IMR-90 (cell line): Measurements from ENCODE around the gene CHD9. TPM values are rescaled to one million over a fixed set of nuclear protein-coding genes. Genes with fewer than 3 reads are reported as not detected.
A peak's percentile ranks its signal among the peaks of the same experiment; 100 is the strongest.

Experiments used
- ATAC-seq: fragments of 200-7000 bp; cut with Tn5 transposase; 2 replicates; pipeline ENCODE4 v1.9.1; 2020; ENCODE audit warnings: low read depth, mild to moderate bottlenecking, moderate library complexity
- BruUV-seq: library from RNA; stranded (reverse); fragments of 400-500 nt; replicated peaks from 2 replicates; lab custom pipeline; 2021; lab: Mats Ljungman, UMichigan
- CTCF ChIA-PET: fragments of 300-600 bp; formaldehyde crosslinking; extraction: SDS; loops from one replicate; lab custom pipeline; 2021; ENCODE audit warnings: antibody characterized with exemption; lab: Yijun Ruan, JAX
- POLR2A ChIA-PET: fragments of 300-600 bp; sonication (Branson Sonifier 250); formaldehyde crosslinking; loops from one replicate; lab custom pipeline; 2022; ENCODE audit warnings: antibody characterized with exemption; ENCODE audit not compliant: unreplicated experiment; lab: Charles Lee
- DNase-seq: peaks from one replicate; pipeline ENCODE4 v3.0.0; 2013
- H2AFZ ChIP-seq: replicated peaks from 2 replicates; pipeline ENCODE3; 2013; ENCODE audit warnings: low read length, mild to moderate bottlenecking; ENCODE audit not compliant: poor library complexity
- H2AK5ac ChIP-seq: 2 replicates; pipeline ENCODE4 v1.6.1; 2013; ENCODE audit warnings: low read depth, low read length, inconsistent platforms
- H2AK9ac ChIP-seq: replicated peaks from 2 replicates; pipeline ENCODE3; 2013; ENCODE audit warnings: mild to moderate bottlenecking, low read depth, low read length, moderate library complexity; ENCODE audit not compliant: poor library complexity
- H2BK120ac ChIP-seq: 2 replicates; pipeline ENCODE4 v1.6.1; 2013; ENCODE audit warnings: low read depth, low read length, inconsistent platforms
- H2BK15ac ChIP-seq: 3 replicates; pipeline ENCODE4 v1.6.1; 2013; ENCODE audit warnings: low read depth, low read length, inconsistent platforms
- H2BK20ac ChIP-seq: 2 replicates; pipeline ENCODE4 v1.6.1; 2013; ENCODE audit warnings: low read depth, mild to moderate bottlenecking, inconsistent platforms, low read length, moderate library complexity
- H2BK5ac ChIP-seq: 2 replicates; pipeline ENCODE4 v1.6.1; 2013; ENCODE audit warnings: mild to moderate bottlenecking, low read depth, low read length, inconsistent platforms; ENCODE audit not compliant: poor library complexity, severe bottlenecking
- H3K14ac ChIP-seq: replicated peaks from 2 replicates; pipeline ENCODE4 v1.6.1; 2013; ENCODE audit warnings: low read depth, low read length, inconsistent platforms
- H3K18ac ChIP-seq: 2 replicates; pipeline ENCODE4 v1.6.1; 2013; ENCODE audit warnings: low read depth, low read length, control low read depth
- H3K23ac ChIP-seq: 2 replicates; pipeline ENCODE4 v1.6.1; 2013; ENCODE audit warnings: low read depth, low read length, inconsistent platforms
- H3K27ac ChIP-seq: 2 replicates; pipeline ENCODE4 v1.5.1; 2013; ENCODE audit warnings: mild to moderate bottlenecking, control low read depth, low read length; ENCODE audit not compliant: insufficient read depth
- H3K27me3 ChIP-seq: 2 replicates; pipeline ENCODE4 v1.6.1; 2013; ENCODE audit warnings: low read length; ENCODE audit not compliant: control insufficient read depth, insufficient read depth
- H3K36me3 ChIP-seq: 2 replicates; pipeline ENCODE4 v1.6.1; 2013; ENCODE audit warnings: low read length, mixed read lengths; ENCODE audit not compliant: control insufficient read depth, insufficient read depth
- H3K4ac ChIP-seq: 2 replicates; pipeline ENCODE4 v1.6.1; 2013; ENCODE audit warnings: low read depth, low read length, inconsistent platforms
- H3K4me1 ChIP-seq: 2 replicates; pipeline ENCODE4 v1.6.1; 2013; ENCODE audit warnings: low read length, mixed read lengths; ENCODE audit not compliant: control insufficient read depth, insufficient read depth
- H3K4me2 ChIP-seq: 2 replicates; pipeline ENCODE4 v1.6.1; 2013; ENCODE audit warnings: low read depth, mild to moderate bottlenecking, control low read depth, low read length, moderate library complexity
- H3K4me3 ChIP-seq: 2 replicates; pipeline ENCODE4 v1.5.1; 2013; ENCODE audit warnings: low read depth, mild to moderate bottlenecking, control low read depth, low read length, moderate library complexity; ENCODE audit not compliant: insufficient read depth
- H3K56ac ChIP-seq: 2 replicates; pipeline ENCODE4 v1.6.1; 2013; ENCODE audit warnings: low read length, inconsistent platforms; ENCODE audit not compliant: insufficient read depth; ENCODE audit errors: extremely low read depth
- H3K79me1 ChIP-seq, 2 experiments: 2 replicates each; pipeline ENCODE4 v1.6.1; 2013; ENCODE audit warnings: low read length in 2 of 2, inconsistent platforms in 1 of 2, low read depth in 1 of 2
- H3K9ac ChIP-seq: 2 replicates; pipeline ENCODE4 v1.6.1; 2013; ENCODE audit warnings: low read depth, low read length, control low read depth
- H3K9me1 ChIP-seq: 2 replicates; pipeline ENCODE4 v1.6.1; 2013; ENCODE audit warnings: low read length, inconsistent platforms; ENCODE audit not compliant: insufficient read depth
- H3K9me3 ChIP-seq: 2 replicates; pipeline ENCODE4 v1.6.1; 2013; ENCODE audit warnings: low read length; ENCODE audit not compliant: control insufficient read depth, insufficient read depth
- H4K20me1 ChIP-seq: 2 replicates; pipeline ENCODE4 v1.6.1; 2013; ENCODE audit warnings: low read length, inconsistent platforms; ENCODE audit not compliant: insufficient read depth
- H4K5ac ChIP-seq: 2 replicates; pipeline ENCODE4 v1.6.1; 2013; ENCODE audit warnings: mild to moderate bottlenecking, low read depth, low read length, control low read depth
- H4K8ac ChIP-seq, 2 experiments: 2 replicates each; pipeline ENCODE4 v1.6.1; 2013; ENCODE audit warnings: low read depth in 2 of 2, low read length in 2 of 2, control low read depth in 1 of 2, inconsistent platforms in 1 of 2
- H4K91ac ChIP-seq: 2 replicates; pipeline ENCODE4 v1.6.1; 2013; ENCODE audit warnings: low read depth, low read length, inconsistent platforms; ENCODE audit not compliant: insufficient read depth
- BHLHE40 ChIP-seq: fragments of 150-350 bp; IDR thresholded peaks from 2 replicates; pipeline ENCODE4 v1.6.1; 2016; ENCODE audit warnings: mild to moderate bottlenecking, low read depth, low read length
- FOS ChIP-seq: fragments of 150-350 bp; IDR thresholded peaks from 2 replicates; pipeline ENCODE4 v1.6.1; 2016; ENCODE audit warnings: low read depth, low read length
- RCOR1 ChIP-seq: IDR thresholded peaks from 2 replicates; pipeline ENCODE4 v1.6.1; 2012; ENCODE audit warnings: mild to moderate bottlenecking, low read length, improper control_type of control experiment; ENCODE audit not compliant: insufficient replicate concordance
- RFX5 ChIP-seq: IDR thresholded peaks from 2 replicates; pipeline ENCODE4 v1.8.0; 2012; ENCODE audit warnings: low read depth, mild to moderate bottlenecking, low read length, moderate library complexity
- USF2 ChIP-seq: fragments of 150-350 bp; IDR thresholded peaks from 2 replicates; pipeline ENCODE4 v1.6.1; 2017; ENCODE audit warnings: mild to moderate bottlenecking, antibody characterized with exemption, low read length, low read depth
- WGBS, 2 experiments: methylation state at CpG; one replicate each; pipeline versions ENCODE4 v1.1.5 to v1.1.7; 2013; ENCODE audit warnings: missing lambda C conversion rate in 2 of 2; ENCODE audit not compliant: insufficient read length in 1 of 2; ENCODE audit errors: extremely low coverage in 2 of 2; 5-methylcytosine and 5-hydroxymethylcytosine counted together
- dilution Hi-C: fragments of 300-500 bp; cut with HindIII; formaldehyde crosslinking; loops from one replicate; pipeline ENCODE4 v1.14.3; 2018; ENCODE audit warnings: low sequenced_read_pairs; ENCODE audit not compliant: unreplicated experiment
- in situ Hi-C: fragments of 300-500 bp; cut with MboI; formaldehyde crosslinking; loops from 3 replicates; pipeline ENCODE4 v1.14.3; 2019; ENCODE audit warnings: low sequenced_read_pairs, inconsistent platforms, mixed read lengths
- intact Hi-C: fragments of 100-400 bp; cut with micrococcal nuclease; formaldehyde crosslinking; loops from 2 replicates; pipeline ENCODE4 v1.10.0; 2022
- polyA plus RNA-seq, 3 experiments: library from polyadenylated mRNA; depleted of rRNA; stranded (reverse); fragments of >200 nt; gene quantifications; 2 replicates each; pipeline ENCODE4 v1.2.3, GENCODE V29; 2012; ENCODE audit warnings: low replicate concordance in 1 of 3
- total RNA-seq: library from RNA; depleted of rRNA; stranded (reverse); fragments of >200 nt; gene quantifications from 2 replicates; pipeline ENCODE4 v1.2.3, GENCODE V29; 2012

Gene CHD9
- total and polyA plus RNA-seq, 2 of the 4 experiments (the other 2 are of a cell fraction) = 9.1 to 48.8 TPM

GRCh38 chr16:53091466-53092211 lies 36.8 kb downstream of the CHD9 start:
- in situ Hi-C loops = no loop called here
- peak overlapping the region; percentile 86 for H2AFZ ChIP-seq
- peak overlapping the region; percentile 68 for H4K91ac ChIP-seq
- H2BK120ac ChIP-seq = peak overlapping the region; percentile 81
- ChIA-PET POLR2A (no interaction called here), CTCF (interaction anchor here (0.6 to 0.7 kb wide), 2 partner anchors 13 to 34 kb away, joined by 3 read pairs; no protein-coding TSS in a partner anchor)
- peak overlapping the region; percentile 90 for H3K4ac ChIP-seq
- H3K27me3 ChIP-seq = no peaks in the 10 kb centered on the region
- peak overlapping the region; percentile 52 for H3K4me2 ChIP-seq
- dilution Hi-C loops = no loop called here
- H3K4me3 ChIP-seq = no peak overlapping the region; the same call in 1 of the 2 replicates
- H3K79me1 ChIP-seq = peaks cover 15 to 77% of the 10 kb centered on the region in 2 experiments; a peak in 3 of 4 replicates
- DNase-seq (peak; percentile 92), ATAC-seq (peak; percentile 48)
- no TSS peak for BruUV-seq
- peak overlapping the region; percentile 81 for H3K27ac ChIP-seq
- peak overlapping the region; percentile 87 for H3K14ac ChIP-seq
- peak overlapping the region; percentile 15 for H3K18ac ChIP-seq
- H2BK20ac ChIP-seq = peak overlapping the region; percentile 81
- H3K9me1 ChIP-seq = peaks cover 30% of the 10 kb centered on the region
- H4K20me1 ChIP-seq = no peaks in the 10 kb centered on the region; the same call in 1 of the 2 replicates
- TF ChIP-seq RFX5 = no peak
- TF ChIP-seq FOS = 0 out of 2 replicates have a peak, but pooled peaks have one; percentile 14
- peak; percentile 93 for TF ChIP-seq USF2
- TF ChIP-seq BHLHE40 = peak; percentile 84
- TF ChIP-seq RCOR1 = no peak
- peak overlapping the region; percentile 76 for H2BK5ac ChIP-seq
- no peaks in the 10 kb centered on the region for H3K36me3 ChIP-seq
- H3K56ac ChIP-seq = peak overlapping the region; percentile 54
- H4K8ac ChIP-seq = peak overlapping the region; percentile 19 to 87; a peak in 3 of 4 replicates
- intact Hi-C loops = loop anchor here (2.0 kb wide), 2 partner anchors 37 to 39 kb away; partner anchors contain the start of gene CHD9
- H3K4me1 ChIP-seq = peaks cover 16% of the 10 kb centered on the region
- H2BK15ac ChIP-seq = peak overlapping the region; percentile 62; the same call in 1 of the 3 replicates
- no peaks in the 10 kb centered on the region for H3K9me3 ChIP-seq
- H2AK5ac ChIP-seq = peak overlapping the region; percentile 87
- no peak overlapping the region for H3K9ac ChIP-seq
- H3K23ac ChIP-seq = peak overlapping the region; percentile 85
- WGBS, 2 experiments = no CpG with 5 or more reads among the region's 7 CpGs
- peak overlapping the region; percentile 14; the same call in 1 of the 2 replicates for H4K5ac ChIP-seq
- H2AK9ac ChIP-seq = peak overlapping the region; percentile 96
